NOMO-1 treated with dmso at 0.1 percent for 144 hours (cell line): Measurements from ENCODE around the gene PATL2.
"Not testable (repeated sequence)": the region's sequence is repeated elsewhere in the genome, so short reads cannot be mapped to it uniquely, and the experiment has no call there.

ENCODE experiments used
- DNase-seq: peaks from one replicate; lab custom pipeline; 2025; ENCODE audit not compliant: unreplicated experiment; lab: John Stamatoyannopoulos, UW

The PATL2 gene

DNA sequence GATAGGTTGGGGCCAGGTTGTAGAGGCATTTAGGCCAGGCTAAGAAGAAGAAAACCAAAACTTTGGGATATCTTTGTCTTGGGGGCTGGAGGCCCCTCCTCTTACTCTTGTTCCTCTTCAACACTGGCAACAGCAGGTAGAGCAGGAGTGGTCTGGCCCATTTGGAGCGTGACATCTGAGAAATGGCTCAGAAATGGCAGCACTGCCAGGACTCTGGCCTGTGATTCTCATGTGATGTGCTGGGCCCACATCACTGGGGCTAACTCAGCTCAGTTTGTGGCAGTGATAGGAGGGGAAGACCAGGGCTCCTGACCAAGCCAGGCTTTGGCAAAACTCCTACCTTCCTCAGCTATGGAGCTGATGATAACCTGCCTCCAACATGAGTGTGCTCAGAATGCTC is 18.5 kb downstream of the PATL2 start:
- DNase-seq, result no peak

DNA sequence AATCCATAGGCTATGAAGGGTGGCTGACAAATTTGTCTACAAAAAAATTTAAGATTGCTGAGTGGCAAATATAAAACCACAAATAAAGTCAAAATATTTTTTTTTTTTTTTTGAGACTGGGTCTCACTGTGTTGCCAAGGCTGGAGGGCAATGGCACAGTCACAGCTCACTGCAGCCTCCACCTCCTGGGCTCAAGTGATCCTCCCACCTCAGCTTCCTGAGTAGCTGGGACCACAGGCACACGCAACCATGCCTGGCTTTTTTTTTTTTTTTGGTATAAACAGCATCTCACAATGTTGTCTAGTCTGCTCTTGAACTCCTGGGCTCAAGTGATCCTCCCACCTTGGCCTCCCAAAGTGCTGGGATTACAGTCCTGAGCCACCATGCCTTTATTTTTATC is 20.9 kb downstream of the PATL2 start:
- not testable (repeated sequence) for DNase-seq

DNA sequence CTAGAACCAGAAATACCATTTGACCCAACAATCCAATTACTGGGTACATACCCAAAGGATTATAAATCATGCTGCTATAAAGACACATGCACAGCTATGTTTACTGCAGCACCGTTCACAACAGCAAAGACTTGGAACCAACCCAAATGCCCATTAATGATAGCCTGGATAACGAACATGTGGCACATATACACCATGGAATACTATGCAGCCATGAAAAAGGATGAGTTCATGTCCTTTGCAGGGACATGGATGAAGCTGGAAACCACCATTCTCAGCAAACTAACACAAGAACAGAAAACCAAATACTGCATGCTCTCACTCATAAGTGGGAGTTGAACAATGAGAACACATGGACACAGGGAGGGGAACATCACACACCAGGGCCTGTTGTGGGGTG is 21.8 kb downstream of the PATL2 start:
- not testable (repeated sequence) for DNase-seq

DNA sequence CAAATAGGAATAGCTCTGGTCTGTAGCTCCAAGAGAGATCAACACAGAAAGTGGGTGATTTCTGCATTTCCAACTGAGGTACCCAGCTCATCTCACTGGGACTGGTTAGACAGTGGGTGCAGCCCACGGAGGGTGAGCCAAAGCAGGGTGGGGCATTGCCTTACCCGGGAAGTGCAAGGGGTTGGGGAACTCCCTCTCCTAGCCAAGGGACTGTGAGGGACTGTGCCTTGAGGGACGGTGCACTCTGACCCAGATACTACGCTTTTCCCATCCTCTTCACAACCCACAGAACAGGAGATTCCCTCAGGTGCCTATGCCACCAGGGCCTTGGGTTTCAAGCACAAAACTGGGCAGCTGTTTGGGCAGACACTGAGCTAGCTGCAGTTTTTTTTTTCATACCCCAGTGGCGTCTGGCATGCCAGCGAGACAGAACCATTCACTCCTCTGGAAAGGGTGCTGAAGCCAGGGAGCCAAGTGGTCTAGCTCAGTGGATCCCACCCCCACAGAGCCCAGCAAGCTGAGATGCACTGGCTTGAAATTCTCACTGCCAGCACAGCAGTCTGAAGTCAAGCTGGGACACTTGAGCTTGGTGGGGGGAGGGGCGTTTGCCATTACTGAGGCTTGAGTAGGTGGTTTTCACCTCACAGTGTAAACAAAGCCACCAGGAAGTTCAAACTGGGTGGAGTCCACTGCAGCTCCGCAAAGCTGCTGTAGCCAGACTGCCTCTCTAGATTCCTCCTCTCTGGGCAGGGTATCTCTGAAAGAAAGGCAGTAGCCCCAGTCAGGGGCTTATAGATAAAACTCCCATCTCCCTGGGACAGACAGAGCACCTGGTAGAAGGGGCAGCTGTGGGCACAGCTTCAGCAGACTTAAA is 28.1 kb downstream of the PATL2 start:
- DNase-seq, result not testable (repeated sequence)

DNA sequence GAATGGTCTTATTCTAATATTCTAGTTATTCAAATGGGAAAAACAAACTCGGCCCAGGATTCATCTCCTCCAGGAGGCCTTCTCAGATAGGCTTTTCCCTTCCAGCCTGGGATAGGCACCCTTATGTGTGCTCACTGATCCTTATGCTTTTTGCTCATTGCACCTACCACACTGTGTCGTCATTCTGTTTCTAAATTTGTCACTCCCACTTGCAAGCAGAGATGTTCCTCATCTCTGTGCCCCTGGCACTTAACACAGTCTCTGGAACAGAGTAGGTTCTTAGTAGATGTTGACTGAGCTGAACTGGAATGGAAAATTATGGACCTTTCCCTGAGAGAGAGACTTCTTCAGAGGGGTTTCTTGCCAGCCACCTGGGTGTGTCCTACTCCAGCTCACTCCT is 28.9 kb downstream of the PATL2 start:
- DNase-seq, result no peak

DNA sequence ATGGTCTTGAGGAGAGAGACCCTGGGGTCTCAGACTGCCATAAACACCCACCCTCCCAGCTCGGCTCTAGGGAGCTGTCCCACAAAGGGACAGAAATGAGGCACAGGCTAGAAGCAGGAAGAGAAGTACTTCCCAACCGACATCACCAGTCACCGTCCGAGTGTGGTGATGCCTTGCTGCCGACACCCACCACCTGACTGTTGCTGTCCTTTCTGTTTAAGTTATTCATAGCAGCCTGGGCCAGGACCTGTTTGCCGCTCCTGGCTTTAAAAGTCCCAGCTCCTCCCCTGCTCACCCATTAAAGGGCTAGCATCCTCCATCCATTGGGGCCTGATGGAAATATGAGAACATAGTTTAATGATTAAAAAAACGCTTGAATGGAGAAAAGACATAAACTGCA is 34.4 kb downstream of the PATL2 start:
- no peak for DNase-seq

DNA sequence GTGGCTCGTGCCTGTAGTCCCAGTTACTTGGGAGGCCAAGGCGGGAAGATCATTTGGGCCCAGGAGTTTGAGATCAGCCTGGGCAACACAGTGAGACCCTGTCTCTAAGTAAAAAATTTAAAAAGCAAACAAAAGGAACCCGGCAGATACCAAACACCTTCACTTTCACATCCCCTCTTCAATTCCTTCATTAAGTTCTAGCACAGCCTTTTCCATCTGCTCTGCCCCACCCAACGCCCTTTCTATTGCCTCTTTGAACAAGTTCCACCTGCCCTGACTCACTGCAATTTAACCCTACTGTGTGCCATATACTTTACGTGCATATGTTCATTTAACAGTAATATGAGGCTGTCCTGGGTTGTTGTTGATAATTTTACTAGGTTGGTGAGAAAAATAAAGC is 35.2 kb downstream of the PATL2 start:
- DNase-seq, result no peak

DNA sequence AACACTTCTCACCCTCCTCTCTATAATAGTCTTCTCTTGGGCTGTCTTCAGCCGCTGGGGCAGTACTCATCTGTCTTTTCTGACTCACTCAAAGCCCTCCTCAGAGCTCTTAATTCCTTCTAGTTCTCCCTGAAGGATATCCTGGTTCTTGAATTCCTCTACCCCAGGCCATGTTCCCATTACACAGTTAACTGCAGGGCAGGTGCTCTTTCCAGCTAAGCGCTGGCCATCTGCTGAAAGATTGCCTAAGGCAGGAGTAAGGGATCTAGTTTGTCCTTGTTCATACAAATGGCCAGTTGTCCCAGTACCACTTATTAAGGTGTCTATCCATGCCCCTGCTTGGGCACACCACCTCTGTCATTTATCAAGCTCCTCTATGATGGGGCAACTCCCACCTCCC is 37.5 kb downstream of the PATL2 start:
- DNase-seq, result no peak

DNA sequence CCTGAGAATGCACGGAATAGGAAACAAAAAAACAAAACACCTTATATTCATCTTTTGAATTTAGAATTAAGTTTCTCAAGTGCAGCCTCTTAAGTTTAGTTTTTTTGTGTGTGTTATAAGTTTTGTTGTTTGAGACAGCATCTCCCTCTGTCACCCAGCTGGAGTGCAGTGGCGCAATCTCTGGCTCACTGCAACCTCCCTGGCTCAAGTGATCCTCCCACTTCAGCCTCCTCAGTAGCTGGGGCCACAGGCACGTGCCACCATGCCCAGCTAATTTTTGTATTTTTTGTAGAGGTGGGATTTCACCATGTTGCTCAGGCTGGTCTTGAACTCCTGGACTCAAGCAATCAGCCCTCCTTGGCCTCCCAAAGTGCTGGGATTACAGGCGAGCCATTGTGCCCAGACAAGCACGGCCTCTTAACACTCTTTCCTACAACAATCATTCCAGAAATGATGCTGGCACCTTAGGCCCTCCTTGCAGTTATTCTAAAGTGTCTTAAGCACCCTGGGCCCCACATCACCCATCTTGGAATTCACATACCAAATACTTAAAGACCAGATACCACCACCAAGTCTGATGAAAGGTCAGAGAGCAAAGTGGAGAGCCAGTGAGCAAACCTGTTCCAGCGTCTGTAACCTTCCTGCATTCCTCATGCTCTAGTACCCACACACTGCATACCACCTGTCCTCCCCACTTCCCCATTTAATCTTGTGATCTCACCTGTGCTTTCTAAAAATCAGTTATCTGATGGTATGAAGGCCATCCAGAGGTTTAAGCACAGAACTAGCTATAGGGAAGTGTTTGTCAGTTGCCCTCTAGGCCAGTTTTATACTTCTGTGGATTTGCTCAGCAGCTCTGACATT is 40.8 kb downstream of the PATL2 start:
- no peak for DNase-seq

DNA sequence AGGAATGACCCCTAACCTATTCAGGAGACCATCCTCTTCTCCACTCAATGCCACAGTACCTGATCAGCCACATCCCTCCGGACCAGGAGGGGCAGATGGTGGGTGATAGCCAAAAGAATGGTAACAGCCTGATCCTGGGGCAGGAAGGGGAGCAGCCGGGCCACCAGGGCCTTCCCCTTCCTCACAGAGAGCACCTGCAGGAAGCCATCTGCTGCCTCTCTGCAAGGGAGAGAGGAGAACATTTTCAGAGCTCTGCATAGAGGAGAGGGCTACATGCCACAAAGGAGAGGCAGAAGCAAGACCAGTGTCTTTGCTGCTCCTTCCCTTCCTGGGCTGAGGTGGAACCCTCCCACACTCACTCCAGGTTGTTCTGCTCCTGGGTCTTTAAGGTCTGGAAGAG is 42.2 kb downstream of the PATL2 start:
- DNase-seq, result no peak

DNA sequence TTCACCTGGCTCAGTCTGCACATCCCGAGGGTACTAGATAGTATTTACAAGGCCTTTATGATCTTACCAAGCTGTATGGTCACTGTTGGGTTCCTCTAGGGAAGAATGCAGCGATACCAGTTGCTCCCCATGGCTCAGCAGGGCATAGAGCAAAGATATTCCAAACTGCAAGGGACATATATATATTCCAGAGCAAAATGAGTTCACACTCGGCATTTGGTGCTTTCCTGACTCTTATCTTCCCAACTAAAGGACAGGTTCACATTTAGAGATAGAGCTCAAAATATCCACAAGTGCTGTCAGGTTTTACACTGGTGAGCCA is 44.1 kb downstream of the PATL2 start:
- no peak for DNase-seq

DNA sequence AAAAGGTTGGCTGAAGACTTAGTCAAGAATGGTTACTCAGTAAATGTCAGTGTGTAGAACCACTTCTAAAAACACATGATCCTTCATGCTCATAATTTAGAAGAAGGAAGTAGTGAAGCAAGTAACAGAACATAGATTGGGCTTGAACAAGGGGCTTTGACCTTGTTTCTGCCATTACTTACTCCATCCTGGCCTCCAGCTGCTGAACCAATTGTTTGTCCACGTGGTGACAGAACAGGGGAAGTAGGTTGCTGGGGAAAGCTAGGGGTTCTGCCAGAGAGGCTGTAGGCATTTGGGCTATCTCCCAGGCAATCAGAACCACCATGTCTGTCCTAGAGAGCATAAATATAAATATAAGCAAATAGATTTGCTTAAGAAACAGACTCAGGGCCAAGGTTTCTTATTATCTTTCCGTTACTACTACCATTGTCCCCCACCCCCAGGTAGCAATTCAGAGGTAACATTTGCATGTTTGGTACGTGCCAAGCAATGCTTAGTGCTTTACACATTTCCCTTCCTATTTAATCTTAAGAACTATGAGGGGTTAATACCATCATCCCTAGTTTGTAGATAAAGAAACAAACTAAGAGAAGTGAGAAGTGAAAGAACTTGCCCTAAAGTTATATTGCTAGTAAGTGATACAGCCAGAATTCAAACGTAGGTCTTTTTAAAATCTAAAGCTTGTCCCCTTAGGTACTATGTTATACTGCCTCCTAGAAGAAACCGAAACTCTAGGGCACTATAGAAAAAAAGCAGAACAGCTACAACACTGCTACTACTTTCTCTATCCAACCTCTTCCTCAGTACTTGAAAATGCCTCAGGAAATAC is 44.7 kb downstream of the PATL2 start:
- DNase-seq, result no peak

DNA sequence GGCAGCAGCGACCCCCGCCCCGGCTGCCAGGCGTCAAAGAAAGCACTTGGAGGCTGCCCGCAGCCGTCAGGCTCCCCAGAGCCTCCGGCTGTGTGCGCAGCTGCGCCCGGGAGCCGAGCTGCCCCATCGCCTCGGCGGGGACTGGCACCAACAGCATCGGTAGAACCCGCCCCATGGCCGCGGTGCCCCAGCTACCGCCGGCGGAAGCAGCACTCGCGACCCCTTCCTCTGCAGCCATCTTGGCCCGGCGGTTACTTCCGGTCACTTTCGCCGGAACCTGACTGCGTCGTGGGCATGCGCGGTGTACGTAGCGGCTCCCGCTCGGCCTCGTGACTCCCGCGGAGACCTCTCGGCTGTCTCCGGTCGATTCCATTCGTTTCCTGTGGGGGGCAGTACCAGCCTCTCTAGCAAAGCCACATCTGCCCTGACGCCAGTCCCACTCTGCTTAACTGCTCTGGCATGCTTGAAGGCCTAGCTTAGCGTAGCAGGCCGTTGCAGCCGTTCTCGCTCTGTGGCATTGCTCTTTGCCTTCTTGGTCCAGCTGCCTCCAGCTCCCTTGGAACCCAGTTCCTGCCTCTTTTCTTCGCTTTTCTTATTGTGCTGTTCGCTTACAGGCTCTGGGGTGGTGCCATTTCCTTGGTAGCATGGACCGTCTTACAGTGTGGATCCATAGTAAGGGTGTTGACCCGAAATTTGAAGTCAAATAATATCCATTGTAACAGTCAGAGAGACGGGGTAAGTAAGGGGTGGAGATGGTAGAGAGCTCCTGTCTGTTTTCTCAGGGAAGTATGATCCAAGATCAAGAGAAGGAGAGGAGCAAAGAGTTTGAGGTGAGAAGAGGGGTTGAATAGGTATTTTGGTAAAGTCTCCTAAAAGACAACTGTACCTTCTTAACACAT is 47.5 kb downstream of the PATL2 start, which contains the start of gene SPG11:
TSS of gene SPG11 (minus strand) at position 253 of the 899 bp plus-strand sequence. CDS start at position 238, 15 bp downstream.
- peak; percentile 97 for DNase-seq

DNA sequence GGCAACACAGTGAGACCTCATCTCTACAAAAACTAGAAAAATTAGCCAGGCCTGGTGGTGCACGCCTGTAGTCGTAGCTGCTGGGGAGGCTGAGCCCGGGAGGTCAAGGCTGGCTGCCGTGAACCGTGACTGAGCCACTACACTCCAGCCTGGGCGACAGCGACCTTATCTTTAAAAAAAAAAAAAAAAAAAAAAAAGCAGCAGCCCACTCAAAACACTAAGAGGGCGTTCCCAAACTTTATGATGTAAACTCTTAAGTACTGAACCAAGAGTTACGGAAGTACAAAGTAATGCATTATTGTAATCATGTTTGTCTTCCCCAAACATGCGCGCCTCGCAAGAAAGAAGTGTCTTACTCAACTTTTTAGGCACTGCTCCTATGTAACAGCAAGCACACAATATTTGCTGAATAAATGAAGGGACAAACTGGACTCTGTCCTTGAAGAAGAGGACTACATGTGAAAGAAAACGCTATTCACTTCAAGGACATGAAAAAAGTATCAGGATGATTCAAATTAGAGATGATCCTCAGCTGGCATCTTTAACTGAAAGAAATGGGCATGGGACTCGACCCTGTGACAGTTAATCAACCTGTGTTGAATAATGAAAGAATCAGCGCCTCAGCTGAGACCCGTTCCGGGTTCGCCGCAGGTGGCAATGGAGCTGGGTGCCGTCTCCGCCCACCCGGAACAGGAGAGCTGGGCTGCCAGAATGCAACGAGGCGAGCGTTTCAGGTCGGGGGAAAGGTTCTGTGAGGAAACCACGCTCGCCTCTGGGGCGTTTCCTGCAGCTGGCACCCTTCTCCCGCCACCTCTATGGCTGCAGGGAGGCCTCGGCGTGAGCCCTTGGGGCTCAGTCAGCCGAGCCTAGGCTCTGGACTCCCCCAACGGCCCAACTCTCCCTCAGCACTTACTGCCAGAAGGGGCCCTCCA is 48.4 kb downstream of the PATL2 start:
- DNase-seq, result peak; percentile 69

DNA sequence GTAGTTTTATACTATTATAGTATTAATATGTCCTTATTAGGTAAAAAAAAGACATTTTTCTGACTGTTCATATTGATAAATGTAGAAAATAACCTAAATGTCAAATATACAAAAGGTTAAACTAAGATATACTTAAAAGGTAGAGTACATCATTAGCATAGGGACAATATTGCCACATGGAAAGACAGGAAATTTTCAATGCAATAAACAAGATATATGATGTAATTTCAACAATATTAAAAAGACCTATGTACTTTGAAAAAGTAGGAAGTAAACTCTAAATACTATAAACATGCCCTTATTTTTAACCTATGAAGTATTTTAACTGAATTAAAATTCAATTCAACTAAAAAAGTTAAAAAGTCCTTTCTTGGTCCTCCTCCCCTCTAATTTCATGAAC is 49.5 kb downstream of the PATL2 start:
- no peak for DNase-seq

DNA sequence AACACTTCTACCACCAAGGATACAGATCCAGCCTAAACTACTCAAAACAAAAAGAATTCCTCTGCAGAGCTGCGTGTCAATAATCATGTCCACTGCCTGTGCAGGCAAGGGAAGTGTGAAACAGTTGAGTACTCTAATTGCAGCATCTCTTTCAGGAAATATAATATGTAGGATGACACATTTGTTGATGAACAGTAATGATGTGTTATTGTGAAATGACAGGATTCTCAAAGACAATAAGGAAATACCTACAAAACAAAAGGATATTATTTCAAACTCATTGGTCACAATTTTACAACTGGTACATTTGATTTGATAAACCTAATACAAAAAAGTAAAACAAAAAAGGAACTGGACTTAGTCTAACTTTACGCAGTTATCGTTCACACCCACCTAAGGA is 52.1 kb downstream of the PATL2 start:
- no peak for DNase-seq

DNA sequence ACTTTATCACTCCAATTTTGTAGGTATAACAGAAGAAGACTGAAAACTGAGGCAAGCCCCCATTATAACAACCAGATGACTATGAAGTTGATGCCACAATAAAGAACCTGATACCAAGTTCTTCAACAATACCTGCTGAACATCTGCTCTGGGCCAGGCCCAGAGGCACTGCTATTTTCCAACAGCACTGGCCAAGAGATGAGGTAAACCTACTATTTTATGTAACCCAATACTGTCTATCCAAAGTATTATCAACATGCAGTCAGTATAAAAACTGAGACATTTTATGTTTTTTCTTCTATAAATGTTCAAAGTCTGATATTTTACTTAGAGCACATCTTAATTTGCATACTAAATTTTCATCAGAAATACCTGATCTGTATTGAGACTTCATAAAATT is 53.7 kb downstream of the PATL2 start:
- DNase-seq, result no peak

DNA sequence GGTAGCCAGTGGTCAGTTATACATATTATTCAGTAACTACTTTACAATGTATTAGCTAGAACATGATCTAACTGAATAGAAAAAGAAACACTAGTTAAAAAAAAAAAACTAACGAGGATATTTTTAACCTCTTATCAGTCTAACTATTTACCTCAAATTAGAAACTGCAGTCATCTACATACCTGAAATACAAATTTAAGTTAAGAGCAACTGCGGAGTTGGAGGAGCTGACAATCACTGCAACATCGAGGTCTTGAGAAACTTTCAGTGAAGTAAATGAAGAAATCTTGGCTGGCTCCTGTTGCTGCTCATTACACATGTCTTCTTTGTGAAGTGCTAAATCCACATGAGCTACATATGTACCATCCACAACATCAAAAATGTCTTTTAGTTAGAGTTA is 54.2 kb downstream of the PATL2 start:
- DNase-seq, result no peak

DNA sequence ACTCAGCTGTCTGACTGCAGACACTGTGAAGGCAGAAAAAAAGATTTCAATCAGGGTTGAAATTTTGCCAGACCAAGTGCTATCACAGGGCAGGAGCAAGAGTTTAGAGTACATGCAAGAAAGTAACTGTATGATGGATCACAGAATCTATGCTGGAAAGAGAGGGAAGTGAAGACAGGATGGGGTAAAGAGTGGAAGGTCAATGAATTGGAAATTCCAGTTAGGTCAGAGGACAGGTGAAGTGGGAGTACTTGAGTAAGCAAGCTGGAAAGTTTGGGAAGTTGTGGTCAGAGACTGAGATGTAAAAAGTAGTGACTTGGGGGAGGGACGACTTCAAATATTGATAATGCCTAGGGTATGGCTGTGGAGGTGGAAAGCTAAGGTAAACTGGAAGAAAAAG is 54.8 kb downstream of the PATL2 start:
- no peak for DNase-seq
